Tibial nerve (tissue), 4 donors: ENCODE measurements around the gene LARP4. TPM values are rescaled to one million over a fixed set of nuclear protein-coding genes. Genes with fewer than 3 reads are reported as not detected.

ENCODE experiments used
- DNase-seq, 2 donors: peaks; one replicate each; pipeline ENCODE4 v3.0.0-alpha.2; 2019; ENCODE audit warnings: low spot score in 2 of 2
- H3K27ac ChIP-seq, 4 donors: fragments of 200-600 bp; sonication (generic) in 3 of 4; one replicate each; pipeline ENCODE4 v1.5.1; 2017 to 2019; ENCODE audit warnings: mild to moderate bottlenecking in 1 of 4
- H3K27me3 ChIP-seq, 2 donors: fragments of 200-600 bp; sonication (generic) in 1 of 2; one replicate each; pipeline versions ENCODE4 v1.5.1 to v1.6.0; 2017 to 2019
- H3K36me3 ChIP-seq, 3 donors: fragments of 200-600 bp; sonication (generic); one replicate each; pipeline ENCODE4 v1.5.1; 2018 to 2019
- H3K4me1 ChIP-seq, 4 donors: fragments of 200-600 bp; sonication (generic) in 3 of 4; one replicate each; pipeline ENCODE4 v1.5.1; 2017 to 2019
- H3K4me3 ChIP-seq, 4 donors: fragments of 200-600 bp; sonication (generic) in 3 of 4; one replicate each; pipeline ENCODE4 v1.5.1; 2017 to 2019; ENCODE audit warnings: mild to moderate bottlenecking in 1 of 4, moderate library complexity in 1 of 4
- H3K9me3 ChIP-seq, 4 donors: fragments of 200-600 bp; sonication (generic) in 3 of 4; one replicate each; pipeline ENCODE4 v1.5.1; 2017 to 2019
- CTCF ChIP-seq, 5 experiments: fragments of 200-600 bp in 3 of 5; fragments of 450-650 bp in 2 of 5; sonication (generic) in 3 of 5; IDR thresholded peaks; one replicate each; pipeline ENCODE4 v1.5.1; 2016 to 2019; ENCODE audit warnings: antibody characterized with exemption in 5 of 5, mild to moderate bottlenecking in 3 of 5, moderate library complexity in 2 of 5
- EP300 ChIP-seq, 2 donors: sonication (generic); formaldehyde crosslinking; IDR thresholded peaks; one replicate each; pipeline ENCODE4 v1.6.1; 2017; ENCODE audit warnings: antibody characterized with exemption in 2 of 2, mild to moderate bottlenecking in 1 of 2
- POLR2A ChIP-seq, 2 donors: fragments of 450-650 bp; IDR thresholded peaks; one replicate each; pipeline ENCODE4 v1.6.1; 2017; ENCODE audit warnings: antibody characterized with exemption in 2 of 2, mild to moderate bottlenecking in 2 of 2, moderate library complexity in 2 of 2
- WGBS, 2 donors: methylation state at CpG; one replicate each; pipeline ENCODE4 v1.1.5; 2018; 5-methylcytosine and 5-hydroxymethylcytosine counted together
- total RNA-seq, 4 donors: library from RNA; depleted of rRNA; stranded (reverse); fragments of >200 nt; gene quantifications; one replicate each; pipeline ENCODE4 v1.1.0, GENCODE V29; 2016

LARP4 gene
- 10 to 100 TPM; 35.7 to 72.6 (median 43.4) TPM for total RNA-seq

GRCh38 chr12:50400638-50401499 lies at the start of gene LARP4:
LARP4 (plus strand) TSS chr12:50400885; CDS start chr12:50401011, 126 bp downstream.
- H3K9me3 ChIP-seq, result no peaks in the 10 kb centered on the region
- DNase-seq, result peak; percentile 80 to 95
- peaks cover 0 to 29% (median 7%) of the 10 kb centered on the region in 4 donors for H3K4me1 ChIP-seq
- H3K4me3 ChIP-seq, result peak within 1 kb of the TSS; percentile 53 to 90 (median 80)
- H3K27me3 ChIP-seq, result no peaks in the 10 kb centered on the region
- TF ChIP-seq CTCF (IDR thresholded peaks at IDR 0.05), result no peak
- TF ChIP-seq EP300 (IDR thresholded peaks at IDR 0.05), result peak; percentile 88 to 97
- TF ChIP-seq POLR2A (IDR thresholded peaks at IDR 0.05), result peak; percentile 84 to 92
- 0% methylated on average over 37 to 51 of the region's 54 CpGs for WGBS, 2 donors
- H3K27ac ChIP-seq, result peak within 1 kb of the TSS; percentile 89 to 95 (median 92)
- no peaks in the 10 kb centered on the region for H3K36me3 ChIP-seq

- 78 to 86% methylated on average over 10 to 11 of the region's 11 CpGs for WGBS, 2 donors
- no peak for TF ChIP-seq EP300 (IDR thresholded peaks at IDR 0.05)
- TF ChIP-seq CTCF (IDR thresholded peaks at IDR 0.05), result no peak
- no peak for TF ChIP-seq POLR2A (IDR thresholded peaks at IDR 0.05)
- no peak overlapping the region for H3K4me3 ChIP-seq
- H3K9me3 ChIP-seq, result no peaks in the 10 kb centered on the region
- DNase-seq, result no peak
- H3K27ac ChIP-seq, result no peak overlapping the region
- H3K27me3 ChIP-seq, result no peaks in the 10 kb centered on the region
- no peaks in the 10 kb centered on the region for H3K36me3 ChIP-seq
- peaks cover 0 to 19% (median 4%) of the 10 kb centered on the region in 4 donors for H3K4me1 ChIP-seq
Observed at GRCh38 chr12:50351120-50352043, 49.3 kb upstream of the LARP4 start.

GRCh38 chr12:50353404-50353803 lies 47.3 kb upstream of the LARP4 start:
- no peak overlapping the region for H3K4me3 ChIP-seq
- DNase-seq, result no peak
- TF ChIP-seq POLR2A (IDR thresholded peaks at IDR 0.05) (no peak), EP300 (IDR thresholded peaks at IDR 0.05) (no peak)
- no peaks in the 10 kb centered on the region for H3K9me3 ChIP-seq
- peak overlapping the region in 2 of 4 donors; percentile 6 to 51 for H3K27ac ChIP-seq
- no peaks in the 10 kb centered on the region for H3K27me3 ChIP-seq
- H3K4me1 ChIP-seq, result peaks cover 0 to 19% (median 4%) of the 10 kb centered on the region in 4 donors
- H3K36me3 ChIP-seq, result no peaks in the 10 kb centered on the region
- WGBS, 2 donors, result 98 to 100% methylated on average over 3 of the region's 3 CpGs

- peak overlapping the region in 3 of 4 donors; percentile 6 to 51 (median 45) for H3K27ac ChIP-seq
- WGBS, 2 donors, result 86 to 88% methylated on average over 3 of the region's 3 CpGs
- H3K36me3 ChIP-seq, result no peaks in the 10 kb centered on the region
- no peaks in the 10 kb centered on the region for H3K27me3 ChIP-seq
- peaks cover 0 to 19% (median 4%) of the 10 kb centered on the region in 4 donors for H3K4me1 ChIP-seq
- TF ChIP-seq POLR2A (IDR thresholded peaks at IDR 0.05) (no peak), CTCF (IDR thresholded peaks at IDR 0.05) (no peak), EP300 (IDR thresholded peaks at IDR 0.05) (no peak)
- H3K4me3 ChIP-seq, result peak overlapping the region in 1 of 4 donors; percentile 3
- DNase-seq, result no peak
- H3K9me3 ChIP-seq, result no peaks in the 10 kb centered on the region
Observed at GRCh38 chr12:50353869-50354593, 46.7 kb upstream of the LARP4 start.

- peaks cover 0 to 19% (median 4%) of the 10 kb centered on the region in 4 donors for H3K4me1 ChIP-seq
- no peak overlapping the region for H3K27ac ChIP-seq
- 48 to 65% methylated on average over 2 of the region's 2 CpGs for WGBS, 2 donors
- H3K27me3 ChIP-seq, result no peaks in the 10 kb centered on the region
- DNase-seq, result no peak
- no peak for TF ChIP-seq EP300 (IDR thresholded peaks at IDR 0.05)
- no peak for TF ChIP-seq CTCF (IDR thresholded peaks at IDR 0.05)
- no peak for TF ChIP-seq POLR2A (IDR thresholded peaks at IDR 0.05)
- no peaks in the 10 kb centered on the region for H3K36me3 ChIP-seq
- no peak overlapping the region for H3K4me3 ChIP-seq
- no peaks in the 10 kb centered on the region for H3K9me3 ChIP-seq
Observed at GRCh38 chr12:50354908-50355307, 45.8 kb upstream of the LARP4 start.
